AG10803 (cell line): Measurements from ENCODE around the gene CD1D.
"Not testable (repeated sequence)": the region's sequence is repeated elsewhere in the genome, so short reads cannot be mapped to it uniquely, and the experiment has no call there.

ENCODE experiments used
- DNase-seq: peaks from one replicate; pipeline ENCODE4 v3.0.0; 2010; ENCODE audit warnings: low read depth
- H3K4me3 ChIP-seq: 2 replicates; pipeline ENCODE4 v1.5.1; 2011; ENCODE audit warnings: mild to moderate bottlenecking, low read length, control low read depth
- CTCF ChIP-seq: conservative IDR thresholded peaks from 2 replicates; pipeline ENCODE4 v1.5.1; 2011; ENCODE audit warnings: mild to moderate bottlenecking, low read length, control low read depth, inconsistent platforms

CD1D gene

GRCh38 chr1:158204458-158204827, 23.7 kb downstream of the CD1D start:
- no peak for DNase-seq
- no peak overlapping the region for H3K4me3 ChIP-seq
- TF ChIP-seq CTCF = no peak

- H3K4me3 ChIP-seq = no peak overlapping the region
- no peak for TF ChIP-seq CTCF
- no peak for DNase-seq
Observed at GRCh38 chr1:158208586-158209116, 28.0 kb downstream of the CD1D start.

- no peak for TF ChIP-seq CTCF
- DNase-seq = no peak
- no peak overlapping the region for H3K4me3 ChIP-seq
Observed at GRCh38 chr1:158212320-158212719, 31.6 kb downstream of the CD1D start.

GRCh38 chr1:158223445-158223844, 42.8 kb downstream of the CD1D start:
- H3K4me3 ChIP-seq, DNase-seq: not testable (repeated sequence)

GRCh38 chr1:158227904-158228623, 47.4 kb downstream of the CD1D start:
- no peak for DNase-seq
- no peak for TF ChIP-seq CTCF
- H3K4me3 ChIP-seq = no peak overlapping the region
